Measurements from ENCODE around the gene C2CD4A. TPM values are rescaled to one million over a fixed set of nuclear protein-coding genes. Genes with fewer than 3 reads are reported as not detected.

The C2CD4A gene, protein sequence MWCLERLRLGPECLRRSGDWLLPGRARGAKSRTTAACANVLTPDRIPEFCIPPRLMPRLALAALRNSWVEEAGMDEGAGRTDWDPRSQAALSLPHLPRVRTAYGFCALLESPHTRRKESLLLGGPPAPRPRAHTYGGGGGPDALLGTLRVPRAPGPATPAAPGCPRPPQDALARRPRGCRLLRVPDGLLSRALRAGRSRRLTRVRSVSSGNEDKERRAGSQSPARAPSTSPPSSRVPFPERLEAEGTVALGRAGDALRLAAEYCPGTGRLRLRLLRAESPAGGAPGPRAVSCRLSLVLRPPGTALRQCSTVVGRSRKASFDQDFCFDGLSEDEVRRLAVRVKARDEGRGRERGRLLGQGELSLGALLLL
- not detected in 2 replicates for polyA plus RNA-seq (2012; rRNA removed)
- polyA plus RNA-seq (2012; cell fraction: cytosol; rRNA removed) = under 0.01 TPM in 1 of 2 replicates, not detected in the other
- polyA plus RNA-seq (2012; cell fraction: nucleus; rRNA removed) = not detected in 2 replicates

DNA sequence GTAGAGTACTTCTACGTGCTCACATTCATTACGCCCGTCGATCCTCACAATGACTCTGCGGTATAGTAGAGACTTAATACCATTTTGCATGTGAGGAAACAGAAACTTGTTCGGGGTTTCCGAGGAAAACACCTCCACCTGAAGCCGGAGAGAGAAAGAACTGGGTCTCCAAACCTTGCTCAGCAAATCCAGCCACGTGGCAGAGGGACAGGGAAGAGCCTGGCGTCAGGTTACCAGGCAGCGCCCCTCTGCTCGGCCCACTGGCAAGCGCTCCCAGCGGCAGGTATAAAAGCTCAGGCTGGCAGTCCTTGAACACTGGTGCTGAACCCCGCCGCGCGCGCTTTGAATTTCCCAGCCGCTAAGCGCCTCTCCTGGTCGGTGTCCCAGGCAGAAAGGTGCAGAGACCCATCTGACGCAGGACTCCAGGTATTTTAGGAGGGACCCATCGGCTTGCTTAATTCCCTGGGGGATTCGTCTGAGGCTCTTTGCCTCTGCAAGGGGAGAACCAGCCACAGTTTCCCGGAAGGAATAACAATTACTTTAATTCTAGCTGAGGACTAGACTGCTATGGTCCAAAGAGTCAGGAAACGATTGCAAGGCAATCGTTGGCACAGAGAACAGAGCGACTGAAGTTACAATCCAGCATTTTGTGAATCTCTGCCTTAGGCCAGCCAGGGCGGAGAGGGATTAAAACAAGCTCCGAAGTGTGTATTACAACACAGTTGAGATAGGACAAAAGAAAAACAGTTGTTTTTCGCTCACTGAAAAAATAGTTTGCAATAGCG is at the start of gene C2CD4A:
TSS of gene C2CD4A (plus strand) at position 315 of the 785 bp plus-strand sequence. CDS start 637 bp downstream, outside the sequence.
- CTCF ChIA-PET = interaction anchor here (0.6 to 2.1 kb wide), 5 partner anchors 10 to 194 kb away, joined by 3 to 10 read pairs (median 3); no protein-coding TSS in a partner anchor
- H3K4me1 ChIP-seq (ENCODE audit: control insufficient read depth in 1 of 2, insufficient read depth in 2 of 2, low read depth in 1 of 2, low read length in 1 of 2) = no peaks in the 10 kb centered on the region; a peak in 1 of 4 replicates
- H3K9me2 ChIP-seq = no peaks in the 10 kb centered on the region
- H2AFZ ChIP-seq (ENCODE audit: low read depth) = no peak within 1 kb of the TSS
- 87% methylated on average over 26 of the region's 33 CpGs for WGBS (ENCODE audit: low lambda C conversion rate)
- no peak within 1 kb of the TSS for H3K27ac ChIP-seq (ENCODE audit: low read depth in 2 of 2, low read length in 1 of 2)
- no peak within 1 kb of the TSS for H3K4me2 ChIP-seq
- H3K9me3 ChIP-seq = no peaks in the 10 kb centered on the region
- POLR2A ChIA-PET = no interaction called here
- H4K20me1 ChIP-seq (ENCODE audit: insufficient read depth) = no peaks in the 10 kb centered on the region
- H3K36me3 ChIP-seq (replicated peaks in 1 of 2; ENCODE audit: control insufficient read depth in 1 of 2, insufficient read depth in 2 of 2, low read length in 1 of 2) = no peaks in the 10 kb centered on the region
- no peaks in the 10 kb centered on the region for H3K27me3 ChIP-seq (ENCODE audit: insufficient read depth)
- H3K79me2 ChIP-seq (ENCODE audit: insufficient read depth) = no peaks in the 10 kb centered on the region
- TF ChIP-seq GABPA (IDR thresholded peaks at IDR 0.05; ENCODE audit: low read depth) = no peak
- no peak for TF ChIP-seq FOSL2 (IDR thresholded peaks at IDR 0.05; ENCODE audit: borderline replicate concordance, low read depth)
- TF ChIP-seq YY1 (IDR thresholded peaks at IDR 0.05; ENCODE audit: low read depth) = no peak
- TF ChIP-seq, protein P1, sequence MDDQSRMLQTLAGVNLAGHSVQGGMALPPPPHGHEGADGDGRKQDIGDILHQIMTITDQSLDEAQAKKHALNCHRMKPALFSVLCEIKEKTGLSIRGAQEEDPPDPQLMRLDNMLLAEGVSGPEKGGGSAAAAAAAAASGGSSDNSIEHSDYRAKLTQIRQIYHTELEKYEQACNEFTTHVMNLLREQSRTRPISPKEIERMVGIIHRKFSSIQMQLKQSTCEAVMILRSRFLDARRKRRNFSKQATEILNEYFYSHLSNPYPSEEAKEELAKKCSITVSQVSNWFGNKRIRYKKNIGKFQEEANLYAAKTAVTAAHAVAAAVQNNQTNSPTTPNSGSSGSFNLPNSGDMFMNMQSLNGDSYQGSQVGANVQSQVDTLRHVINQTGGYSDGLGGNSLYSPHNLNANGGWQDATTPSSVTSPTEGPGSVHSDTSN (IDR thresholded peaks at IDR 0.05) = no peak
- TF ChIP-seq, protein P2, sequence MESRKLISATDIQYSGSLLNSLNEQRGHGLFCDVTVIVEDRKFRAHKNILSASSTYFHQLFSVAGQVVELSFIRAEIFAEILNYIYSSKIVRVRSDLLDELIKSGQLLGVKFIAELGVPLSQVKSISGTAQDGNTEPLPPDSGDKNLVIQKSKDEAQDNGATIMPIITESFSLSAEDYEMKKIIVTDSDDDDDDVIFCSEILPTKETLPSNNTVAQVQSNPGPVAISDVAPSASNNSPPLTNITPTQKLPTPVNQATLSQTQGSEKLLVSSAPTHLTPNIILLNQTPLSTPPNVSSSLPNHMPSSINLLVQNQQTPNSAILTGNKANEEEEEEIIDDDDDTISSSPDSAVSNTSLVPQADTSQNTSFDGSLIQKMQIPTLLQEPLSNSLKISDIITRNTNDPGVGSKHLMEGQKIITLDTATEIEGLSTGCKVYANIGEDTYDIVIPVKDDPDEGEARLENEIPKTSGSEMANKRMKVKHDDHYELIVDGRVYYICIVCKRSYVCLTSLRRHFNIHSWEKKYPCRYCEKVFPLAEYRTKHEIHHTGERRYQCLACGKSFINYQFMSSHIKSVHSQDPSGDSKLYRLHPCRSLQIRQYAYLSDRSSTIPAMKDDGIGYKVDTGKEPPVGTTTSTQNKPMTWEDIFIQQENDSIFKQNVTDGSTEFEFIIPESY (IDR thresholded peaks at IDR 0.05; ENCODE audit: borderline replicate concordance, low read depth) = no peak
- TF ChIP-seq RAD21 (IDR thresholded peaks at IDR 0.05; ENCODE audit: low read length) = no peak
- TF ChIP-seq RFX5 (IDR thresholded peaks at IDR 0.05; ENCODE audit: low read length) = no peak
- no peak for TF ChIP-seq SIN3A (IDR thresholded peaks at IDR 0.05; ENCODE audit: borderline replicate concordance, low read depth, low read length)
- TF ChIP-seq JUND (IDR thresholded peaks at IDR 0.05) = no peak
- peak within 1 kb of the TSS in 1 of 2 experiments; percentile 56; a peak in 2 of 4 replicates for H3K4me3 ChIP-seq (ENCODE audit: low read depth in 2 of 2, low read length in 1 of 2)
- DNase-seq = no peak
- no peak within 1 kb of the TSS for H3K9ac ChIP-seq
- peaks cover 10% of the 10 kb centered on the region for H3F3A ChIP-seq (replicated peaks; ENCODE audit: insufficient read depth)

DNA sequence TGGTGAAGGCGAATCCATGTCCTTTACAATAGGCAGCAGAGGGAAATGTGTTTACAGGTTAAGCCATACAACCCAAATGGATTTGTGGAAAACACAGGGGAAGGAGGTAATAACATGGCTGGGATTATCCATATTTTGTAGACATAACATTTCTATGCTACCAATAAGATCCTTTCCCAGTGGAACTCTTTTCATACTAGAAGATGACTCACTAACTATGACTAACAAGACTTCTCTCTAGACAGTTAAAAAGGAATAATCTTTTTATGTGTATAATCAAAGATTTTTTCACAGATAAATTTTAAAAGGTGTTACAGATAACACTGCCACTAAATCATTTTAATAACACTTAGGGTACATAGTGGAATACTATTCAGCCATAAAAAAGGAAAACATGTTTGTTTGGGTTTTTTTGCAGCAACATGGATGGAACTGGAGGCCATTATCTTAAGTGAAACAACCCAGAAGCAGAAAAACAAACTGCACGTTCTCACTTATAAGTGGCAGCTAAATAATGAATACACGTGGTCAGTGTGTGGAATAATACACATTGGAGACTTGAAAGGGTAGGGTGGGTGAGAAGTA is 46.1 kb upstream of the C2CD4A start:
- H3K27ac ChIP-seq (ENCODE audit: low read depth in 2 of 2, low read length in 1 of 2) = no peak overlapping the region
- TF ChIP-seq YY1 (IDR thresholded peaks at IDR 0.05; ENCODE audit: low read depth) = no peak
- no peak for TF ChIP-seq SIN3A (IDR thresholded peaks at IDR 0.05; ENCODE audit: borderline replicate concordance, low read depth, low read length)
- TF ChIP-seq, protein P3, sequence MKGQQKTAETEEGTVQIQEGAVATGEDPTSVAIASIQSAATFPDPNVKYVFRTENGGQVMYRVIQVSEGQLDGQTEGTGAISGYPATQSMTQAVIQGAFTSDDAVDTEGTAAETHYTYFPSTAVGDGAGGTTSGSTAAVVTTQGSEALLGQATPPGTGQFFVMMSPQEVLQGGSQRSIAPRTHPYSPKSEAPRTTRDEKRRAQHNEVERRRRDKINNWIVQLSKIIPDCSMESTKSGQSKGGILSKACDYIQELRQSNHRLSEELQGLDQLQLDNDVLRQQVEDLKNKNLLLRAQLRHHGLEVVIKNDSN (IDR thresholded peaks at IDR 0.05; ENCODE audit: borderline replicate concordance, low read depth) = no peak
- TF ChIP-seq, protein P4, sequence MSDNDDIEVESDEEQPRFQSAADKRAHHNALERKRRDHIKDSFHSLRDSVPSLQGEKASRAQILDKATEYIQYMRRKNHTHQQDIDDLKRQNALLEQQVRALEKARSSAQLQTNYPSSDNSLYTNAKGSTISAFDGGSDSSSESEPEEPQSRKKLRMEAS (IDR thresholded peaks at IDR 0.05; ENCODE audit: low read depth) = no peak
- TF ChIP-seq RAD21 (IDR thresholded peaks at IDR 0.05; ENCODE audit: low read length) = no peak
- TF ChIP-seq, protein P5, sequence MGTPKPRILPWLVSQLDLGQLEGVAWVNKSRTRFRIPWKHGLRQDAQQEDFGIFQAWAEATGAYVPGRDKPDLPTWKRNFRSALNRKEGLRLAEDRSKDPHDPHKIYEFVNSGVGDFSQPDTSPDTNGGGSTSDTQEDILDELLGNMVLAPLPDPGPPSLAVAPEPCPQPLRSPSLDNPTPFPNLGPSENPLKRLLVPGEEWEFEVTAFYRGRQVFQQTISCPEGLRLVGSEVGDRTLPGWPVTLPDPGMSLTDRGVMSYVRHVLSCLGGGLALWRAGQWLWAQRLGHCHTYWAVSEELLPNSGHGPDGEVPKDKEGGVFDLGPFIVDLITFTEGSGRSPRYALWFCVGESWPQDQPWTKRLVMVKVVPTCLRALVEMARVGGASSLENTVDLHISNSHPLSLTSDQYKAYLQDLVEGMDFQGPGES (IDR thresholded peaks at IDR 0.05; ENCODE audit: low read depth, low read length) = no peak
- TF ChIP-seq MEF2A (IDR thresholded peaks at IDR 0.05; ENCODE audit: borderline replicate concordance, low read depth) = no peak
- TF ChIP-seq, protein P6, sequence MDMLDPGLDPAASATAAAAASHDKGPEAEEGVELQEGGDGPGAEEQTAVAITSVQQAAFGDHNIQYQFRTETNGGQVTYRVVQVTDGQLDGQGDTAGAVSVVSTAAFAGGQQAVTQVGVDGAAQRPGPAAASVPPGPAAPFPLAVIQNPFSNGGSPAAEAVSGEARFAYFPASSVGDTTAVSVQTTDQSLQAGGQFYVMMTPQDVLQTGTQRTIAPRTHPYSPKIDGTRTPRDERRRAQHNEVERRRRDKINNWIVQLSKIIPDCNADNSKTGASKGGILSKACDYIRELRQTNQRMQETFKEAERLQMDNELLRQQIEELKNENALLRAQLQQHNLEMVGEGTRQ (IDR thresholded peaks at IDR 0.05; ENCODE audit: borderline replicate concordance, low read depth, low read length) = no peak
- TF ChIP-seq RXRA (IDR thresholded peaks at IDR 0.05; ENCODE audit: borderline replicate concordance, low read depth) = no peak
- TF ChIP-seq TAF1 (IDR thresholded peaks at IDR 0.05; ENCODE audit: borderline replicate concordance, low read depth, low read length) = no peak
- TF ChIP-seq ELF1 (IDR thresholded peaks at IDR 0.05) = no peak

More for the DNA sequence above, 46.1 kb upstream of the C2CD4A start:
- ChIA-PET POLR2A (no interaction called here), CTCF (interaction anchor here (1.0 kb wide), 1 partner anchor 10 kb away, joined by 3 read pairs; no protein-coding TSS in a partner anchor)
- no peaks in the 10 kb centered on the region for H3F3A ChIP-seq (replicated peaks; ENCODE audit: insufficient read depth)
- no peak for DNase-seq
- H3K9ac ChIP-seq = no peak overlapping the region
- H3K4me3 ChIP-seq (ENCODE audit: low read depth in 2 of 2, low read length in 1 of 2) = no peak overlapping the region
- H3K36me3 ChIP-seq (replicated peaks in 1 of 2; ENCODE audit: control insufficient read depth in 1 of 2, insufficient read depth in 2 of 2, low read length in 1 of 2) = peaks cover 35 to 39% of the 10 kb centered on the region in 2 experiments
- H3K9me2 ChIP-seq = no peaks in the 10 kb centered on the region
- 93% methylated on average over 3 of the region's 3 CpGs for WGBS (ENCODE audit: low lambda C conversion rate)
- no peaks in the 10 kb centered on the region for H3K4me1 ChIP-seq (ENCODE audit: control insufficient read depth in 1 of 2, insufficient read depth in 2 of 2, low read depth in 1 of 2, low read length in 1 of 2)
- H3K4me2 ChIP-seq = no peak overlapping the region
- H3K27me3 ChIP-seq (ENCODE audit: insufficient read depth) = no peaks in the 10 kb centered on the region
- H3K9me3 ChIP-seq = no peaks in the 10 kb centered on the region
- H2AFZ ChIP-seq (ENCODE audit: low read depth) = no peak overlapping the region
- H3K79me2 ChIP-seq (ENCODE audit: insufficient read depth) = no peaks in the 10 kb centered on the region
- H4K20me1 ChIP-seq (ENCODE audit: insufficient read depth) = no peaks in the 10 kb centered on the region

All from SK-N-SH (cell line).